Endodermal cell (in vitro differentiated cells): Measurements from ENCODE around the gene NT5E. TPM values are rescaled to one million over a fixed set of nuclear protein-coding genes. Genes with fewer than 3 reads are reported as not detected.

Experiments
- DNase-seq: peaks from one replicate; pipeline ENCODE4 v3.0.0-alpha.2; 2017
- H3K27ac ChIP-seq: 2 replicates; pipeline ENCODE4 v1.5.1; 2013; ENCODE audit warnings: mild to moderate bottlenecking, low read depth, low read length, moderate library complexity
- H3K27me3 ChIP-seq: 2 replicates; pipeline ENCODE4 v1.6.1; 2013; ENCODE audit warnings: mild to moderate bottlenecking, low read length, moderate library complexity; ENCODE audit not compliant: insufficient read depth, control insufficient read depth, poor library complexity, severe bottlenecking
- H3K36me3 ChIP-seq: 2 replicates; pipeline ENCODE4 v1.7.0; 2013; ENCODE audit warnings: mild to moderate bottlenecking, low read length, moderate library complexity; ENCODE audit not compliant: control insufficient read depth, insufficient read depth
- H3K4me1 ChIP-seq: one replicate; pipeline ENCODE4 v1.7.0; 2013; ENCODE audit warnings: low read length; ENCODE audit not compliant: control insufficient read depth, insufficient read depth
- H3K4me3 ChIP-seq: 2 replicates; pipeline ENCODE4 v1.5.1; 2013; ENCODE audit warnings: mild to moderate bottlenecking, low read length, moderate library complexity
- H3K9ac ChIP-seq: 2 replicates; pipeline ENCODE4 v1.6.1; 2013; ENCODE audit warnings: mild to moderate bottlenecking, low read length, moderate library complexity; ENCODE audit not compliant: poor library complexity, severe bottlenecking; ENCODE audit errors: extremely low read depth
- H3K9me3 ChIP-seq: 2 replicates; pipeline ENCODE4 v1.6.1; 2013; ENCODE audit warnings: mild to moderate bottlenecking, low read length, moderate library complexity; ENCODE audit not compliant: control insufficient read depth
- H3K27ac Mint-ChIP-seq: 2 replicates; pipeline ENCODE4 v1.8.0; 2020; ENCODE audit warnings: mixed read lengths
- H3K27me3 Mint-ChIP-seq: 2 replicates; pipeline ENCODE4 v1.8.0; 2021; ENCODE audit warnings: mild to moderate bottlenecking, mixed read lengths; ENCODE audit not compliant: insufficient read depth
- H3K36me3 Mint-ChIP-seq: 2 replicates; pipeline ENCODE4 v1.8.0; 2020; ENCODE audit warnings: low read depth, mixed read lengths
- H3K4me1 Mint-ChIP-seq: 2 replicates; pipeline ENCODE4 v1.8.0; 2020; ENCODE audit warnings: mixed read lengths
- H3K4me3 Mint-ChIP-seq: 2 replicates; pipeline ENCODE4 v1.8.0; 2020; ENCODE audit warnings: mild to moderate bottlenecking, moderate library complexity, mixed read lengths
- H3K9me3 Mint-ChIP-seq: 2 replicates; pipeline ENCODE4 v1.8.0; 2020; ENCODE audit warnings: mild to moderate bottlenecking, mixed read lengths
- CTCF ChIP-seq: fragments of 200-600 bp; sonication (generic); conservative IDR thresholded peaks from 2 replicates; pipeline ENCODE4 v1.5.0; 2021; ENCODE audit warnings: antibody characterized with exemption, mild to moderate bottlenecking
- WGBS, 2 experiments: methylation state at CpG; one replicate each; pipeline versions ENCODE4 v1.1.5 to v1.1.7; 2013; ENCODE audit warnings: missing lambda C conversion rate in 2 of 2, mixed read lengths in 1 of 2; ENCODE audit not compliant: insufficient coverage in 1 of 2, insufficient read length in 1 of 2; 5-methylcytosine and 5-hydroxymethylcytosine counted together
- total RNA-seq, 2 donors: library from RNA; stranded (reverse); fragmentation: NEBNext Ultra II Directional in 1 of 2; extraction: Animal tissue kit (Norgen Biotek cat#: 25700) in 1 of 2; gene quantifications; 2 replicates in 1 of 2; 3 replicates in 1 of 2; pipeline ENCODE4 v1.2.1, GENCODE V29; 2021

The NT5E gene
- total RNA-seq, 2 donors from 2014 or later, result 0.33 to 0.75 TPM

- no peak for TF ChIP-seq CTCF
- WGBS, 2 experiments, result 94 to 100% methylated on average over 1 to 6 of the region's 6 CpGs
- Histone ChIP-seq H3K27ac (no peak overlapping the region), H3K36me3 (no peaks in the 10 kb centered on the region), H3K4me3 (no peak overlapping the region), H3K9ac (no peak overlapping the region), H3K9me3 (peaks cover 2% of the 10 kb centered on the region), H3K27me3 (no peaks in the 10 kb centered on the region), H3K4me1 (no peaks in the 10 kb centered on the region)
- Mint-ChIP-seq H3K9me3 (no peaks in the 10 kb centered on the region), H3K27ac (no peak overlapping the region), H3K4me3 (no peak overlapping the region), H3K4me1 (no peaks in the 10 kb centered on the region), H3K36me3 (no peaks in the 10 kb centered on the region), H3K27me3 (no peaks in the 10 kb centered on the region)
- no peak for DNase-seq
Measured at GRCh38 chr6:85490516-85491248, 40.8 kb downstream of the NT5E start.

- H3K36me3 ChIP-seq, result no peaks in the 10 kb centered on the region
- Mint-ChIP-seq H3K27me3 (peaks cover 2% of the 10 kb centered on the region), H3K4me1 (no peaks in the 10 kb centered on the region), H3K36me3 (peaks cover 8% of the 10 kb centered on the region), H3K9me3 (peaks cover 25% of the 10 kb centered on the region), H3K4me3 (no peak overlapping the region), H3K27ac (no peak overlapping the region)
- H3K9ac ChIP-seq, result no peak overlapping the region
- TF ChIP-seq CTCF, result no peak
- H3K4me3 ChIP-seq, result no peak overlapping the region
- H3K27ac ChIP-seq, result no peak overlapping the region
- no peaks in the 10 kb centered on the region for H3K4me1 ChIP-seq
- H3K9me3 ChIP-seq, result peaks cover 28% of the 10 kb centered on the region
- WGBS, 2 experiments, result 86% methylated on average over 1 of the region's 1 CpG; no CpG with 5 or more reads in 1 of the 2 experiments
- DNase-seq, result no peak
- no peaks in the 10 kb centered on the region for H3K27me3 ChIP-seq
Measured at GRCh38 chr6:85493389-85493788, 43.5 kb downstream of the NT5E start.

DNA sequence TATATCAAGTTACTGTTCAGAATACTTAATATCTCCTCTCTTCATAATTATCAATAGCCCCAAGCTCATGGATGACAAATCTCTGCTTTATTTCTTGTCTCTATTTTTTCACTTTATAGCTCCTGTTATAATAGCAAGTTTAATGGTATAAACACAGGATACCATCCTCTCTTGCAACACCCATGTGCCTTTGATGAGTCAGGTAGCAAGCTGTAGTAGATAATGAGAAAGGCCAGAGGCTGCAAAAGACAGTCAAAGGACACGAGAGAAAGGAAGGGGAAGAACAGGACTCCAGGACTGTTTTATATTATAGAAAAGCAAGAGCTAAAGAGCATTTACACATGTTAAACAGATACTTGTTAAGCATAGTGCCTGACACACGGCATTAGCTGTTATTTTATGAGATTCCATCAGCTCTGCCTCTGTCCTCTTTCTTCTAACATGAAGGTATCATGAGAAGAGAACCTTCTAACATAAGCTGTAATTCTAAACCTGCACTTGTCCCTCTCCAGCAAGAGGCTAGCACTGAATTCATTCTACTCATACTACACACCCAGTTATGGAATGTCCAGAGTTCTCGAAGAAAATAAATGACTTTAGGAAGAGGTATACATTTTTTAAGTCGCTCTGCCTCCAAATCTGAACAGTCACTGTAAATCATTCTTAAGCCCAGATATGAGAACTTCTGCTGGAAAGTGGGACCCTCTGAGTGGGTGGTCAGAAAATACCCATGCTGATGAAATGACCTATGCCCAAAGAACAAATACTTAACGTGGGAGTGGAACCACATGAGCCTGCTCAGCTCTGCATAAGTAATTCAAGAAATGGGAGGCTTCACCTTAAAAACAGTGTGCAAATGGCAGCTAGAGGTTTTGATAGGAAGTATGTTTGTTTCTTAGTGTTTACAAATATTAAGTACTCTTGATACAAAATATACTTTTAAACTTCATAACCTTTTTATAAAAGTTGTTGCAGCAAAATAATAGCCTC lies 45.0 kb downstream of the NT5E start:
- DNase-seq, result no peak
- peaks cover 25% of the 10 kb centered on the region for H3K9me3 Mint-ChIP-seq

More for the DNA sequence above, 45.0 kb downstream of the NT5E start:
- Mint-ChIP-seq H3K27ac (no peak overlapping the region), H3K4me3 (no peak overlapping the region), H3K4me1 (no peaks in the 10 kb centered on the region), H3K36me3 (peaks cover 8% of the 10 kb centered on the region), H3K27me3 (peaks cover 2% of the 10 kb centered on the region)
- Histone ChIP-seq H3K27ac (no peak overlapping the region), H3K36me3 (no peaks in the 10 kb centered on the region), H3K9me3 (peaks cover 32% of the 10 kb centered on the region), H3K9ac (no peak overlapping the region), H3K27me3 (no peaks in the 10 kb centered on the region), H3K4me3 (no peak overlapping the region), H3K4me1 (no peaks in the 10 kb centered on the region)
- no peak for TF ChIP-seq CTCF
- WGBS, 2 experiments, result 94 to 95% methylated on average over 4 to 5 of the region's 5 CpGs
